Measurements from ENCODE around the gene PLEKHM2.

PLEKHM2 gene

DNA sequence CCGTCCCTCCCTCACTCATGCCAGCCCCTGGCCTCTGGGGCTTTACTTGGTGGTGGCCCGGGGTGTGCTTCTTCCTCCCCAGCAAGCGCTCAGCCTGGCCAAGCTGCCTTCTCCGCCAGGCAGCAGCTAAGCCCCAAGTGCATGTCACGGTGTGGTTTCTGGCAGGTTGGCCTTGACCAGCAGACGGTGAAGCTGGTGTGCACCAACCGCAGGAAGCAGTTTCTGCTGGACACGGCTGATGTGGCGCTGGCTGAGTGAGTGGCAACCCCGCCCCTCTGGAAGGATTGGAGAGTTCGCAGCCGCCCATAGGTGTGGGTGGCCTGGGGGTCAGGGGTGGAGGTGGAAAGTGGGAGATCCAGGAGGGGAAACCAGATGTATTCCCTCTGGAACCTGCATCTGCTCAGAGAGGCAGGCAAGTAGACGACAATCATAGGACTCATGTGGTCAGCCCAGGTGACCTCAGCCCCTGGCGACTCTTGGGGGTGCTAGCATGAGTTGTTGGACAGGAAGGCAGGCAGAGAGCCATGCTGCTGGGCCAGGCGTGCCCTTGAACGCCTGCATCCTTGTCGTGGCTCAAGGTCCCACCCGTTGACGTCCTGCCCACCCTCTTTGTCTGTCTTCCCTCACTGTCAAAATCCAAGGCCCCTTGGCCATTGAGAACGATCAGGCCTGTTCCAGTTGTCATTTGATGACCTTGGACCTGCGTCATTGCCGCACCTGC, 45.0 kb downstream of the PLEKHM2 start:
- no peak for DNase-seq

DNA sequence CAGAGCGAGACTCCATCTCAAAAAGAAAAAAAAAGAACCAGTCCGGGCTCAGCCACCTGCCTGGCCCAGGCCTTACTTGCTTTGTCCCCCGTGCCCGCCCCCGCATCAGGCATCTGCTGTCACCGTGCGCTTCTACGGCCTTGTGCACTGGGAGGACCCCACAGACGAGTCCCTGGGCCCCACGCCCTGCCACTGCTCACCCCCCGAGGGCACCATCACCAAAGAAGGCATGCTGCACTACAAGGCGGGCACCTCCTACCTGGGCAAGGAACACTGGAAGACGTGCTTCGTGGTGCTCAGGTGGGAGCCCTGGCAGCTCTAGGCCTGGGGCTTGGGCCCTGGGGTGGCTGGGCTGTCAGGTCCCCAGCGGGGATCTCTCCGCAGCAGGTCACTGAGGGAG, 46.3 kb downstream of the PLEKHM2 start:
- no peak for DNase-seq

DNA sequence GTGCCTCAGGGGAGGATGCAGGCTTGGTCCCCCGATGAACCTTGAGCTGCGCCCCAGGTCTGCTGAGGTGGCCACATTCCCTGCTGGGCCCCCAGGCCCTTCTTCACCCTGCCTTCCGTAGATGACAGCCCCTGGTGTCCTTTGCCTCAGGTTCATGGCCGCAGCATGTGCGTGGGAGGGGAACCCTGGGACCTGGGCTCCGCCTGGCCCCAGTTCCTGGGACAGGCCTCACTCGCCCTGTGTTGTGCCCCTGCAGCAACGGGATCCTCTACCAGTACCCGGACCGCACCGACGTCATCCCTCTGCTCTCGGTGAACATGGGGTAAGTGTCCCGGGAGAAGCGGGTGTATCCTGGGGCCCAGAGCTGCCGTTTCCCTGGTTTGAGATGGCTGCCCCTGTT, 46.8 kb downstream of the PLEKHM2 start:
- DNase-seq, result no peak

DNA sequence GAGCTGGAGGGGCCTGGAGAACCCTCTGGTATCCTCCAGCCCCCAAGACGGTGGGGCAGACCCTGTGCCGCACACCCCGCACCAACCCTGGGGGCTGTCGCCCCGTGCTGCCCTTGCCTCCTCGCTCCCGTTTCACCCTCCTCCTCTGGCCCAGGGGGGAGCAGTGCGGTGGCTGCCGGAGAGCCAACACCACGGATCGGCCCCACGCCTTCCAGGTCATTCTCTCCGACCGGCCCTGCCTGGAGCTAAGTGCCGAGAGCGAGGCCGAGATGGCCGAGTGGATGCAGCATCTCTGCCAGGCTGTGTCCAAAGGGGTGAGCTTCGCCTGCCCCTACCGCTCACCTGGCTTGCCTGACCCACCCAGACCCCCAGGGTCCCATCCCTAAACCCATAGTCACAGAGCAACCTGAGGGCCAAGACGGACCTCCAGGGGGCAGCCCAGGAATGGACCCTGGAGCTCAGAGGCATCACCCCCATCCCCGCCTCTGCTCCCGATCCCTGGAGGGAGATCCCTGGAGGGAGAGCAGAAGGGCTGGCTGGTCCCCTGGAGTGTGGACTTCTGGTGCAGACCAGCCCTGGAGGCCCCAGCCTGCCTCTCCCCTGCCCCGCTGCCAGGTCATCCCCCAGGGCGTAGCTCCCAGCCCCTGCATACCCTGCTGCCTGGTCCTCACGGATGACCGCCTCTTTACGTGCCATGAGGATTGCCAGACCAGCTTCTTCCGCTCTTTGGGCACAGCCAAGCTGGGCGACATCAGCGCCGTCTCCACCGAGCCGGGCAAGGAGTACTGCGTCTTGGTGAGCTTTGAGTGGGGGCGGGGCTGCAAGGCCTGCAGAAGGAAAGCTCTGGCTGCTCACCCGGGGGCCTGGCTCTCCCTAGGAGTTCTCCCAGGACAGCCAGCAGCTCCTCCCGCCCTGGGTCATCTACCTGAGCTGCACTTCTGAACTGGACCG, 47.9 kb downstream of the PLEKHM2 start:
- no peak for DNase-seq

DNA sequence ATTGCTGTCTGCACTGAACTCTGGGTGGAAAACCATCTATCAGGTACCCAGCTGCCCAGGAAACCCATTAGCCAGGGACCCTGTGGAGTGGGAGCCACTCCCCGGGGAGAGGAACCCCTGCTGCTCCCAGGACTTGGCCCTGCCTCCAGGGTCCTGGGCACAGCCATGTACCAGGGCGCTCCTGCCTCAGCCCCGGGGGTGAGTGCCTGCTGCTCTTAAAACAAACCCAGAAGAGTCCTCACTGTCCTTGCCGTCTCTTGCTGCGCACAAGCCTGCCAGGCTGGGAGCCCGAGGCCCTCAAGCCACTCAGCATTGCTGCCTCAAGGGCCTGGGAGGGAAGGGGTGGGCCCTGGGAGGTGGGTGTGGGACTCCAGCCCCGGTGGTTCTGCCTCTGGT, 48.6 kb downstream of the PLEKHM2 start:
- DNase-seq, result no peak

DNA sequence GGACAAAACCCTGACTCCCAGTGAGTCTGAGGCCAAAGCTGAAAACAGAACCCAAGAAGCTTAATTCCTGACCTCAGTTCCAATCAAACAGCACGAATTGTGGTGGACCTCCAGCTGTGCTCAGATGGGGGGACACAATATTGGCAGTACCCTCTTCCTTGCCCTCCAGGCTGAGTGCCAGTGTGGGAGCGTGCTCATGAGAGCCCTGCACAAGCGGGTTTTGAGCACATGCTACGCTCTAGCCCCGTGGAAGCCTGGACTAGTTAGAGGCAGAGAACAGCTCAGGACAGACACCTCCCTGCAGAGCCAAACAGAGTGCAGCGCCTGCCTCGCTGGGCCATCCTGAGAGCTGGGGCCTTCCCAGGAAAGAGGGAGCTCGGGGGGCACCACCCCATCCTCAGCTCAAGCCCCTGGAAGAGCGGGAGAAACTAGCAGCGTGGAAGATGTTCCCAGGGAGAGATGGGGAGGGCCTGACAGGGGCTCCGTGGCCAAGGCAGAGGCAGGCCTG, 49.2 kb downstream of the PLEKHM2 start:
- DNase-seq, result no peak

DNA sequence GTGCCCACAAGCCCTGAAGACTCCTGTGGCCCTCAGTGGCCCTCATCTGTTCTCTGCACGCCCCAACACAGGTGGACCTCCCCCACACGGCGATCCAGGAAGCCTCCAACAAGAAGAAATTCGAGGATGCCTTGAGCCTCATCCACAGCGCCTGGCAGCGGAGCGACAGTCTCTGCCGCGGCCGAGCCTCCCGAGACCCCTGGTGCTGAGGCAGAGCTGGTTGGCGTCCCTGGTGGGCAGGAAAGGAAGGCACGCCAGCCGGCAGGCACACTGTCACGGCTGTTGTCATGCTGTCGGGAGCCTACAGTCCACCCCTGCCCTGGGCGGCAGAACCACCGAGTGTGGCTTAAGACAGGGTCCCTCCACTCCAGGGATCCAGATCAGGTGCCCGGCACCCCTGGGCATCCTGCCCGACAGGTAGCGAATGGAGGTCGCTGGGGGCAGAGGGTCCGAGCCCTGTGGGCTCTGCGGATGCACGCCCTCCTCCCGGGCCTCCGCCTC, 49.7 kb downstream of the PLEKHM2 start:
- no peak for DNase-seq

DNA sequence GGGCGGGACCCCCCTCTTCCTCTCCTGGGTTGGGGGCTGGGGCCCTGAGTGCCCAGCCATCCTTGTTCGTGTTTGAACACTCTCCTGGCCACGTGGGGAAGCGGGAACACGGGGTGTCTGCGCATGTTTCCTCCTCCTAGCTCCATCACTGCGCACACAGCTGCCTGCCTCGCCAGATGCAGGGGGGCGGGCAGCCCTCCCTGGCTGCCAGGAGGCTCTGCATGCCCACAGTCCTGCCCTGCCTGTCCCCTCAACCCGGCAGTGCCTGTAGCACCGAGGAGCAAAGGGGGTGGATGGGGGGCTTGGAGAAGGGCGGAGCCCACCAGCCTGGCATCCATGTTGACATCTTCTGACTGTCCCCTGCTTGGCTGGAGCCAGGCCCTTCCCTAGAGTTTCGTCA, 50.2 kb downstream of the PLEKHM2 start:
- DNase-seq, result no peak

DNA sequence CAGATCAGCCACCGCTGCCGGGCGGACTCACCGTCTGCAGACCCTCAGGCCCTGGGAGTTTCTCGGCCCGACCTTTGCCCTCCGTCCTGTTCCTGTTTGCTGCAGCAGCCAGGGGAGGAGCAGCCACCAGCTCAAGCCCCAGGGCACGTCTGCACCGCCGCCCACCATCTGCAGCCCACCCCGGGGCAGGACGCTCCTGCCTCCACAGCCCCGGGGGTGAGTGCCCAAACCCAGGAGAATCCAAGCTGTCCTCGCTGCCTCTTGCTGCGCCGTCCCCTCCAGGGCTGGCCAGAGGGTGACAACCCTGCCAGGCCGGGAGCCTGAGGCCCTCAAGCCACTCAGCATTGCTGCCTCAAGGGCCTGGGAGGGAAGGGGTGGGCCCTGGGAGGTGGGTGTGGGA, 50.8 kb downstream of the PLEKHM2 start:
- DNase-seq, result no peak

DNA sequence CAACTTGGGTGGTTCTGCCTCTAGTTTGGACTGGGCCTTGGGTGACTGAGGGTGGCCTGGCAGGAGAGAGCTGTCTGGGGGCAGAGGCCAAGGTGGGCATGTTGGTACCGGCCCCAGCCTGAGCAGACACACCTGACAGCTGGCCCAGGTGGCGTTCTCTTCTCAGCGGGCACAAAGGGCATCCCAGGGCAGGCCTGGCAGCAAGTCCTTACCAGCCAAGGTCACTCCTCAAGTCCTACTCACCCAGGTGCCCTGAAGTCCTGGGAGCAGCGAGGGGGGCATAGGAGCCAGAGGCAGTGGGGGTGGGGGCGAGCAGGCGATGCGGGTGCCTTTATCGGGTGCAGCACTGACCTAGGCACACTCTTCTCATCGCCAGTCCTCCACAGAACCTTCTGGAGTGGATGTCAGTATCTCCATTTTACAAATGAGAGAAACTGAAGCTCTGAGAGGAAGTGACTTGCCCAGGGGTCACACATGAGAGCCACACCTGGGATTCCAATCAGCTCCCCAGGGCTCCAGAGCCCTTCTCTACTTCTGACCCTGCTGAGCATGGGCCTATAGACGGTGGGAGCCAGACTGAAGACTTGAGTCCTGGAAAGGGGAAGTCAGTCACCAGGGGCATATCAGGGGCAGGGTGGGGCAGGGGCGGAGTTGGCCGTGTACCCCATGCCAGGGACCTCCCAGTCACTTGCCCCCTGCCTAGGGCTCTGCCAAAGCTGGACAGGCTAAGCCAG, 51.4 kb downstream of the PLEKHM2 start:
- DNase-seq, result peak; percentile 12

DNA sequence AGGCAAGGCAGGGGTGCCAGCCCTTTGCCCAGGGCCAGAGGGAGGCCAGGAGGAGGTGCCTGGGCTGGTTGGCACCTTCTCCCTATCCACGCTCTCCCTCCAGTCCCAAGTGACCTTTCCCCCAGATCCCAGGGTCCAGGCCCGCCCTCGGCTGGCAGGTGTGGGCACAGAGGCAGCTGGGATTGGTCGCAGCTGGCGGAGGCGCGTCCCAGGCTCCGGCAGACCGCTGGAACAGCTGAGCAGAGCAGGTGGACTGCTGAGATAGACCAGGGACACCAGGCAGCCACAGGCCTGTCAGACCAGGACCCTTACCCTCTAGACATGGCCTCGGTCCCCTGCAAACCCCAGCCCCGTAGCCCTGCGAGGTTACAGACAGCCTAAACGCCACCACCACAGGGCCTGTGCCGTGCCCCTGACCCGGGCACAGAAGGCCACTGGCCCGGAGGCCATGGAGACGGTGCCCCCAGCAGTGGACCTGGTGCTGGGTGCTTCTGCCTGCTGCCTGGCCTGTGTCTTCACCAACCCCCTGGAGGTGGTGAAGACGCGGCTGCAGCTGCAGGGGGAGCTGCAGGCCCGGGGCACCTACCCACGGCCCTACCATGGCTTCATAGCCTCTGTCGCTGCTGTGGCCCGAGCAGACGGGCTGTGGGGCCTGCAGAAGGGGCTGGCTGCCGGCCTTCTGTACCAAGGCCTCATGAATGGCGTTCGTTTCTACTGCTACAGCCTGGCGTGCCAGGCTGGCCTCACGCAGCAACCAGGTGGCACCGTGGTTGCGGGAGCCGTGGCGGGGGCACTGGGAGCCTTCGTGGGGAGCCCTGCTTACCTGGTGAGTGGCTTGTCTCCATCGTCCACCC, 52.1 kb downstream of the PLEKHM2 start, which contains the start of gene SLC25A34:
Gene SLC25A34 (plus strand): TSS at position 221 of the 854 bp plus-strand sequence. CDS start 228 bp downstream, at position 449.
- DNase-seq, result no peak

DNA sequence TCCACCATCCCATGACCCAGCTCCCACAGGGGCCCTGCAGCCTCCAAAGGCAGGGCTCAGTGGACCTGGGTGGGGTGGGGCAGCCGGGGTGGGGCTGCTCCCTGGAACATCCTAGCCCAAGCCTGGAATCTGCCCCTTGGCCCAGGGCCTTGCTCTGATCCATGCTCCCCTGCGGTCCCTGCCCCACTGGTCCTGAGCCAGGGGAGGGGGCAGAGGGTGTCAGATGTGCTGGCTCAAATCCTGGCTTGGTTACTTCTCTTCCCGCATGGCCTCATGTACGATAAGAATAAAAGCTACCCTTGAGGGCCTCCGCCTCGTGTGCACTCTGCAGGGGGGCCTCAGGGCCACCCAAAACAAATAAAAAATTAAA, 52.8 kb downstream of the PLEKHM2 start:
- no peak for DNase-seq

DNA sequence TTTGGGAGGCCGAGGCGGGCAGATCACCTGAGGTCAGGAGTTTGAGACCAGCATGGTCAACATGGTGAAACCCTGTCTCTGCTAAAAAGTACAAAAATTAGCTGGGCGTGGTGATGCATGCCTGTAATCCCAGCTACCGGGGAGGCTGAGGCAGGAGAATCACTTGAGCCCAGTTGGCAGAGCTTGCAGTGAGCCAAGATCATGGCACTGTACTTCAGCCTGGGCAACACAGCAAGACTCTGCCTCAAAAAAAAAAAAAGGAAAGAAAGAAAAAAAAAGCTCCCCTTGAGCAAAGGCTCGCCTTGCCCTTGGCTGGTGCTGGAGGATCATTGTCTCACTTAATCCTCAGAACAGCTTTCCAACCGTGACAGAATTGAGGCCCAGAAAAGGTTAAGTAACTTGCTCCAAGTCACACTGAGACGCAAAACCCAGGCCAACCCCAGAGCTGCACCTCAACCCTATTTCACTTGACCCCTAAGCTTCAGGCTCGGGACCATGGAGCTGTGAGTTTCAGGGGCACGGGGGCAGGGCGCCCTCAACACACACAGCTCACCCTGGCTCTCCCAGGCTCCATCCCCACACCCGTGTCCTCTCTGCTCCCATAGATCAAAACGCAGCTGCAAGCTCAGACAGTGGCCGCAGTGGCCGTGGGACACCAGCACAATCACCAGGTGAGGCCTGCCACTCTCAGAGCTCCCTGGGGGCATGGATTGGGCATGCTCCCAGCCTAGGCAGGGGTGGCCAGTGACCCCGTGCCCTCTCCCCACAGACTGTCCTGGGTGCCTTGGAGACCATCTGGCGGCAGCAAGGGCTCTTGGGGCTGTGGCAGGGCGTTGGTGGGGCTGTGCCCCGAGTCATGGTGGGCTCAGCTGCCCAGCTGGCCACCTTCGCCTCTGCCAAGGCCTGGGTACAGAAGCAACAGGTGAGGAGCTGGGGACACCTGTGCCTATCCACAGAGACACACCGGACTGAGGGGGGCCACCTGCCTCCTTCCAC, 53.5 kb downstream of the PLEKHM2 start:
- no peak for DNase-seq

DNA sequence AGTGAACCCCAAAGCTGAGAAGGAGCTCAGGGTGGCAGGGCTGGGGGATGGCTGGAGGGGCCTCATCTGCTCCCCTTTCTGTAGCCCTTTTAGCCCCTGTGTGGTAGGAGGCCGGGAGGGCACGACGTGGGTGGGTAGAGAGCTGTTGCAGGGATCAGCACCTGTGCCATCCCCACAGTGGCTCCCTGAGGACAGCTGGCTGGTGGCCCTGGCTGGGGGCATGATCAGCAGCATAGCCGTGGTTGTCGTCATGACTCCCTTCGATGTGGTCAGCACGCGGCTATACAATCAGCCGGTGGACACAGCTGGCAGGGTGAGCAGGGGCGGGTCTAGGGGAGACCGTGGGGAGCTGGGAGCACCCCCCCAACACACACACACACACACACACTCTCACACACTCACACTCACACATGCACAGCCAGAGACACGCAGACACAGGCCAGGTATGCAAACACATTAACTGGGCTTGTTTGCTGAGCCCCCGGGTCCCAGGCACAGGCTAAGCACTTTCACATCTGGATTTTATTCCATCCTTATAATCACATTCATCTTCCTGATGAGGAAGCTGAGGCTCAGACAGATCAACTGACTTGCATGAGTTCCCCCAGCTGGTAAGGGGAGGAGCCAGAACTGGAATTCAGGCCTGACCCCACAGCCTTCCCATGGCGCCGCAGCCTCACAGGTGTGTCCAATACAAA, 54.4 kb downstream of the PLEKHM2 start:
- no peak for DNase-seq

DNA sequence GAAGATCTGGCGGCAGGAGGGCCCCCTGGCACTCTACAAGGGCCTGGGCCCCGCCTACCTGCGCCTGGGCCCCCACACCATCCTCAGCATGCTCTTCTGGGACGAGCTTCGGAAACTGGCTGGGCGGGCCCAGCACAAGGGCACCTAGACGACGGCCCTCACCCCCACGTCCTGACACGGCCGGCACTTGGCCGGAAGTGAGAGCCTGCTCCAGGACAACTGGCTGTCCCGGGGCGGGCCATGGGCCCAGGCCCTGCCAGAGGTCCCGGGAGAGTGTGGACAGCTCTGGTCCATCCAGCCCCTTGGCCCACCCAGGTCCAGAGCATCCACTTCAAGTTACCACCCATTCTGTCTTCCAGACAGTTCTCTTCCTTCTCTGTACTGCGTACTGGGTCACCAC, 55.1 kb downstream of the PLEKHM2 start:
- no peak for DNase-seq

DNA sequence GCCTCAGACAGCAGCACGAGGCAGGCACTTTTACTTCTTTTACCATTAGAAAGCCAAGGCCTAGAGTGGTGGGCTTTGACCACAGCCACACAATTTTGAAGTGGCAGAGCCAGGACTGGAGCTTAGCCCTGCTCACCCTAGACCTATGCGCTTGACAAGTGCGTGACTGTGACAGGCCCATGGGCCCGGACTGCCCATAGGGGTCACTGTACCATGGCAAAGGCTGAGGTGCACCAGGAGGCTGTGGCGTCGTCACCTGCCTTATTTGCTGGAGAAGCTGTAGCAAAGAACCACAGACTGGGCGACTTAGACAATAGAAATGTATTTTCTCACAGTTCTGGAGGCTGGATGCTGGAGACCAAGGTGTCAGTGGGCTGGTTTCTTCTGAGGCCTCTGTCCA, 55.6 kb downstream of the PLEKHM2 start:
- DNase-seq, result no peak

DNA sequence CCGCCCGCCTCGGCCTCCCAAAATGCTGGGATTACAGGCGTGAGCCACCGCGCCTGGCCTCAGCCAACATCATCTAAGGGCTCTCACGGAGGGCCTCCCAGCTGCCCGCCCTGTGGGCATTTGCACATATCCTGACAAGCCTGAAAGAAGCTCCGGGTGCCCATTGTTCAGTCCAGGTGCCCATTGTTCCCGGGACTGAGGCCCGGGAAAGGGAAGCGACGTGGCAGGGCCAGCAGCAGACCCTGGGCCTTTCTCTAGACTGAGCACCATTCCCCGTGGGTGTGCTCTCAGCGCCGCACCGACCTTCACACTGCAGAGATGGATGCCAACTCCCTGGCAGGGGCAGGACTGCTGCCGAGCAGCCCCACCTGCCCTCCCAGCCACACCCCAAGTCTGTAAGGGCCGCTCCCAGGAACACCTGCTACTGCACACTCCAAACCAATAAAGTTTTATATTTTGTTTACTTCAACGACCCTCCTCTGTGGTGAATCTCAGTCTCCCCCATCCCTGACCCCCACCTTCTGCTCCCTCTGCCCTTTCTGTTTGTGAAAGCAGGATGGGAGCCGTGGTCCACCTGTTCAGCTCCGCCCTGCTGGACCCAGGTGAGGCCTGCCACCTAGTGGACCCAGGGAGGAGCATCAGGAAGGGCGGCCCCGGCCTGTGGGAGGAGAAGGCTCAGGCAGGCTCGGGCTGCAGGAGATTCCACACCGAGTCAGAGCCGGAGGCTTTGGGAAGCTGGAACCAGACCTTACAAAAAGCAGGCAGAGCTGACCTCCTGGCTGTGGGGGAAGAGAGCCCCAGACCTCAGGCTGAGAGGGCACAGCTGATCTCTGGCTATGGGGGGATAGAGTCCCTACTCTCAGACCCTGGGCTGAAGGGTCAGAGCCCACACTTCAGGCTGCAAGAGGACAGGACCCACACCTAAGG, 57.1 kb downstream of the PLEKHM2 start:
- DNase-seq, result peak; percentile 83

DNA sequence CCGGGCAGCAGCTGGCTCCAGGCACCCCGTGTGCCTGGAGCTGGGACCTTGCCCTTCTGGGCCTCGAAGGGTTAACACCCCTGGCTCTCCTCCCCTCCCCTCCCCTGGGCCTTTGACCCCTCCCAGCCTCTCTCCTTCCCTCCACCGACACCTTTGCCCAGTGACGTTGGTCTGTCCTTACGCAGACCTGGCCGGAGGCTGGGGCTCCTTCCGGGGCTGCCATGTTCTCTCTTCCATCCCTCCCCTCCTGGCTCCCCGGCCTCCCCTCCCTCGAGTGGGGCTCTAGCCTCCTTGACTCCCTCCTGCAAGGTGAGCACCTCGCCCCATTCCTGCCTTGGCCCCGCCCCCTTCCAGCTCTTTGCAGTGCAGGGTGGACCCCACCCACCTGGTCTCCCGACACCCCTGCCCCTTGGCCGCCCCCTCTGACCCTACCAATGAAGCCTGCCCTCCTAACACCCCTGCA, 58.2 kb downstream of the PLEKHM2 start, which contains the start of gene TMEM82:
Gene TMEM82 (plus strand): TSS at position 161 of the 463 bp plus-strand sequence. CDS start 61 bp downstream, at position 222.
- no peak for DNase-seq
